NT2/D1 (cell line): ENCODE results near the gene MYH9.

Experiments used
- SUZ12 ChIP-seq: IDR thresholded peaks from 2 replicates; pipeline ENCODE4 v1.6.1; 2011; ENCODE audit not compliant: insufficient read length, insufficient read depth; ENCODE audit errors: extremely low read depth
- ZNF274 ChIP-seq: IDR thresholded peaks from 2 replicates; pipeline ENCODE4 v1.6.1; 2011; ENCODE audit warnings: mild to moderate bottlenecking, low read depth, low read length

DNA sequence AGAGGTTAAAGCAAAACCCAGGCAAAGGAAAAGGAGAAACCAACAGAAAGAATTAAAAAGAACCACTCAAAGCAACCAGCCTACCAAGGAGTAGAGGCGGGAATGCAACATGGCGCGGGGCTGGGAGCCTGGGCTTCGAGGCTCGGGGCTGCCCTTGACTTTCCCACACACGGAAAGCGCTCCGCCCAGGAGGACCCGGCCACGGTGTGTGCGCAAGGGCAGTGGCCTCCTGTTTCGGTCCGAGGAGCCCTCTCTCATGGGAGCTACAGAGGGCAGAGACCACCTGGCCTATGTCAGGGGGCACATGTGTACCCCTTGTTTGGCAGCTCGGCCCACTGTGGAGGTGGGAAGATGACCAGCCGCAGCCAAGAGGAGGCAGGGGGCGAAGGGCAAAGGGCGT is 78.9 kb downstream of the MYH9 start:
- TF ChIP-seq ZNF274 = no peak
- no peak for TF ChIP-seq SUZ12
